Frontal cortex (tissue), 4 donors: ENCODE data around the gene B4GALT1. TPM values are rescaled to one million over a fixed set of nuclear protein-coding genes. Genes with fewer than 3 reads are reported as not detected.

ENCODE experiments used
- DNase-seq, 2 donors: peaks; one replicate each; pipeline ENCODE4 v3.0.0; 2012; ENCODE audit warnings: low spot score in 2 of 2
- FAIRE-seq: peaks from 2 replicates; lab custom pipeline; 2012; peaks lifted over from hg19 to GRCh38; lab: Jason Lieb, UNC
- total RNA-seq: library from RNA; depleted of rRNA; stranded (reverse); fragments of >200 nt; gene quantifications from one replicate; pipeline ENCODE4 v1.2.3, GENCODE V29; 2014
- donor health status: control.
- donor health status: control.
- donor health status: control.

B4GALT1 gene
- total RNA-seq, result 0.82 TPM

GRCh38 chr9:33167084-33167971 lies at the start of gene B4GALT1:
TSS of gene B4GALT1 (minus strand) at chr9:33167336. CDS start at chr9:33167169, 167 bp downstream.
- FAIRE-seq (no peak), DNase-seq (peak; percentile 90 to 95)

GRCh38 chr9:33211695-33212393 lies 44.7 kb upstream of the B4GALT1 start:
- DNase-seq (no peak), FAIRE-seq (no peak)

GRCh38 chr9:33210006-33210715 lies 43.0 kb upstream of the B4GALT1 start:
- no peak for DNase-seq
- FAIRE-seq, result no peak

- no peak for FAIRE-seq
These were observed 42.3 kb upstream of the B4GALT1 start for GRCh38 chr9:33209394-33209793.

GRCh38 chr9:33202552-33203201 lies 35.5 kb upstream of the B4GALT1 start:
- no peak for FAIRE-seq
- DNase-seq, result no peak

More at GRCh38 chr9:33209394-33209793, 42.3 kb upstream of the B4GALT1 start:
- no peak for DNase-seq

GRCh38 chr9:33202018-33202417 lies 34.9 kb upstream of the B4GALT1 start:
- no peak for FAIRE-seq

GRCh38 chr9:33198165-33198564 lies 31.0 kb upstream of the B4GALT1 start:
- no peak for DNase-seq
- FAIRE-seq, result no peak

More at GRCh38 chr9:33202018-33202417, 34.9 kb upstream of the B4GALT1 start:
- no peak for DNase-seq

- FAIRE-seq (no peak), DNase-seq (no peak)
These were observed 30.4 kb upstream of the B4GALT1 start for GRCh38 chr9:33197279-33198152.

- no peak for FAIRE-seq
- DNase-seq, result no peak
These were observed 29.6 kb upstream of the B4GALT1 start for GRCh38 chr9:33196736-33197135.

- FAIRE-seq (no peak), DNase-seq (no peak)
These were observed 26.7 kb upstream of the B4GALT1 start for GRCh38 chr9:33193818-33194217.

- DNase-seq (no peak), FAIRE-seq (no peak)
These were observed 25.5 kb upstream of the B4GALT1 start for GRCh38 chr9:33192493-33193255.

- DNase-seq (no peak), FAIRE-seq (no peak)
These were observed 23.0 kb upstream of the B4GALT1 start for GRCh38 chr9:33190021-33190705.

- DNase-seq (no peak), FAIRE-seq (no peak)
These were observed 22.2 kb upstream of the B4GALT1 start for GRCh38 chr9:33189331-33189791.

GRCh38 chr9:33188711-33189110 lies 21.6 kb upstream of the B4GALT1 start:
- DNase-seq, result no peak
- FAIRE-seq, result no peak

- DNase-seq (no peak), FAIRE-seq (no peak)
These were observed 20.5 kb upstream of the B4GALT1 start for GRCh38 chr9:33187519-33188218.

- DNase-seq, result no peak
- FAIRE-seq, result no peak
These were observed 19.5 kb upstream of the B4GALT1 start for GRCh38 chr9:33186457-33187168.
